ENCODE data around the gene DYNLT2B.
"Not testable (repeated sequence)": the region's sequence is repeated elsewhere in the genome, so short reads cannot be mapped to it uniquely, and the experiment has no call there.

GRCh38 chr3:196316799-196317686 is 997 bp downstream of the DYNLT2B start:
- TF ChIP-seq POLR2AphosphoS5 (IDR thresholded peaks at IDR 0.05); CTCF (IDR thresholded peaks at IDR 0.05); EP300 (IDR thresholded peaks at IDR 0.05; ENCODE audit: low read depth); POLR2A (IDR thresholded peaks at IDR 0.05): not testable (repeated sequence)

All from transverse colon (tissue), 4 donors.